Right renal pelvis (tissue), 4 donors: ENCODE data around the gene OR5B12. TPM values are rescaled to one million over a fixed set of nuclear protein-coding genes. Genes with fewer than 3 reads are reported as not detected.
"Not testable (repeated sequence)": the region's sequence is repeated elsewhere in the genome, so short reads cannot be mapped to it uniquely, and the experiment has no call there.

Source experiments
- DNase-seq, 4 donors: peaks; one replicate each; pipeline ENCODE4 v3.0.0-alpha.2; 2013; ENCODE audit warnings: low read depth in 4 of 4, low spot score in 3 of 4, missing footprints in 1 of 4
- polyA plus RNA-seq, 4 donors: library from polyadenylated mRNA; unstranded; fragments of 120-200 nt; gene quantifications; one replicate each; pipeline ENCODE4 v1.2.1, GENCODE V29; 2013; ENCODE audit not compliant: insufficient read length in 4 of 4

Gene OR5B12
- polyA plus RNA-seq, result not detected

DNA sequence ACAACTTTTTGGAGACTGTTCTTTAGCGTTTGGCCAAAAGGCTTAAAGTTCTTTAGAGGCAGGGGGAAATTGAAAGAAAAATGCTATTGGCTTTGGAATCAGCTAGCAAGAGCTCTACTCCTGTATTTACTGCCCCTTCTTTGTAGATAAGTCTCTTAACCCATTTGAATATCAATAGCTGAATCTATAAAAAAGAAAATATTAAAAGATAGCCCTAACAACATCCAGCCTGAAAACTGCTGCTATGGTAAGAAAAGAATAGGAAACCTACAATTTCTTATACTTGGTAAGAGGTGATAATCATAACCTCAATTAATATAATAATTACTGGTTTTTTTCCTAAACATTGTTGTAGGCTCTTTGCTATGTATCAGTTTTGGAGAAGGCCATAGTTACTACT is at the start of gene OR5B12:
TSS of gene OR5B12 (minus strand) at position 101 of the 400 bp plus-strand sequence. CDS start 2,085 bp downstream, outside the sequence.
- no peak for DNase-seq

DNA sequence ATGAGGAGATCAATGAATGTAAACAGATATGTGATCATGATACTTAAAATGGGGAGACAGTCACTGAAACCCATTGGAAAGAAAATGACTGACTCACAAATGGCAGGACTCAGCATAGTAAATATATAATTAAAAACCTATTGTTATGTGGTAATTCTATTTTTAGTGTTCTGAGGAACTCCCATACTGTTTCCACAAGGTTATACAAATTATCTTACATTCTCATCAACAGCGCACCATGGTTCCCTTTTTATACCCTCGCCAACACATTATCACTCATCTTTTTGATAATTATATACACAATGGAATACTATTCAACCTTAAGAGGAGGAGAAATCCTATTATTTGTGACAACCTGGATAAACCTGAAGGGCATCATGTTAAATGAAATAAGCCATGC is 48.8 kb upstream of the OR5B12 start:
- DNase-seq, result no peak

GRCh38 chr11:58487170-58487569 is 45.1 kb upstream of the OR5B12 start:
- DNase-seq, result no peak

DNA sequence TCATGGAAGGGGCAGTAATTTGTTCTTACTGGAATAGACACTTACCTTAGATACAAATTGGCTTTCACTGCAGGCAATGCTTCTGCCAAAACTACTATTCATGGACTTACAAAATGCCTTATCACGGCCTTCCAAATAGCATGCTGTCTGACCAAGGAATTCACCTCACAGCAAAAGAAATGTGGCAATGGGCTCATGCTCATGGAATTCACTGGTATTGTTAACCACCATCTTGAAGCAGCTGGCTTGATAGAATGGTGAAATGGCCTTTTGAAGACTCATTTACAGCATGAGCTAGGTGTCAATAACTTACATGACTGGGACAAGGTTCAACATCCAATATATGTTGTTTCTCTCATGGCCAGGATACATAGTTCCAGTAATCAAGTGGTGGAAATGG is 43.9 kb upstream of the OR5B12 start:
- no peak for DNase-seq

DNA sequence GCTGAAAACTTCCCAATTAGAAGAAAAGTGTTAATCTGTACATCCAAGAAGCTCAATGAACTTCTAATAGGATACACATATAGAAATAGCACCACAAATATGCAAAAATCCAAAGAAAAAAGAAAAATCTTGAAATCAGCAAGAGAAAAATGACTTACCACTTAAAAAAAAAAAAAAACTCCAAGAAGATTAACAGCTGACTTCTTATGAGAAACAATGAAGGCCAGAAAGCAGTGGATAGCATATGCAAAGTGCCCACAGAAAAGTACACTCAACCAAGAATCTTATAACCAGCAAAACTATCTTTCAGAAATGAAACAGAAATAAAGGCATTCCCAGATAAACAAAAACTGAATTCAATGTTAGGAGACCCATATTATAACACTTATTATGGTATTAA is 29.9 kb upstream of the OR5B12 start:
- DNase-seq, result no peak

DNA sequence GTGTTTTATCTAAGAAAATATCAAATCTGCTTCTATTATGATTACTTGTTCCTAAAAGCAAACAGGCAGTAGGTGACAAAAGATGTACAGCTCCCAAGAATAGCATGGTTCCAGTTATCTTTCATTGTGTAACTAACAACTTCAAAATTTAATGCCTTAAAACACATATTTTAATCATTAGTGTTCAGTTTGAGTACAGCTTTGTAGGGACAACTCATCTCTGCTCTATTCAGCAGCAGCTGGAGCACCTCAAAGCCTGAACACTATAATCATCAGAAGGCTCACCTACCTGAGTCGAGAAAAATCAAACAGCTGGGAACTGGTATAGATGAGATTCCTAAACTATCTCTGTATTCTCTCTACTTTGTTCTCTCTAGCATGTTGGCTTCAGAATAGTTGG is 24.3 kb upstream of the OR5B12 start:
- DNase-seq, result no peak

- DNase-seq, result no peak
Observed at GRCh38 chr11:58465690-58466089, 23.7 kb upstream of the OR5B12 start.

GRCh38 chr11:58451585-58451984 is 9.5 kb upstream of the OR5B12 start:
- no peak for DNase-seq

GRCh38 chr11:58446294-58446693 is 4.3 kb upstream of the OR5B12 start:
- DNase-seq, result no peak

DNA sequence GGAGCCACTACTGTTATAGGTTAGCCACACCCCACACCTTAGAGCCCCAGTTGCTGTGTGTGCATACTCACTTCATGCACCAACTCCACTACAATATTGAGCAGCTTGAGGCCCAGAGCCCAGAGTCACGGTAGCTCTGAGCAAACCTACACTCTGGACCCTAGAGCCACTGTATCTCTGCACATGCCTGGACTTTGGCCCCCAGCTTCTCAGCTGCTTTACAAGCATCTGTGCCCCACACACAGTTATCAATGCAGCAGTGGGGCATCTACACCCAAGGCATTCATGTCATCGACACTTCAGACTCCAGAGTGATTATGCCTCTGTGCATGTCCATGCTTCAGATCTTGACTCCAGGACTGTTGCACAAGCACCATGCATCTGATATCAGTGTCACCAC is 2.3 kb upstream of the OR5B12 start:
- DNase-seq, result no peak

DNA sequence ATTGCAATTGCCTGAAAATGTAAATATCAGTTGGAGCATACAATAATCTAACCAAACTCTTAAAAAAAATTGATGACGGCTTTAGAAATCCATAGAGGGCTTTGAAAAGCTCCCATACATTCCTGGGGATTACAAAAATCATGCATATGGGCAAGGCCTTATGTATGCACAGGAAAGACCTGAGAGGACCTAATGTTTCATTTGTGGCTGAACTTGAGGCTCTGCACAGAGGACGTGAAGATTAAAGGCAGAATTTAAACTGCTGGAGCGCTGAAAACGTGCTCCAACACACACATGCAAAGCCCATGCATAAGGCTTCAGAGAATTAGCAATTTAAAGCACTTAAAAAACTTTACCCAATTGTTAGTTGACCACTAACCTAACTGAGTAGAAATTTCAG is 3.5 kb downstream of the OR5B12 start:
- DNase-seq, result no peak

DNA sequence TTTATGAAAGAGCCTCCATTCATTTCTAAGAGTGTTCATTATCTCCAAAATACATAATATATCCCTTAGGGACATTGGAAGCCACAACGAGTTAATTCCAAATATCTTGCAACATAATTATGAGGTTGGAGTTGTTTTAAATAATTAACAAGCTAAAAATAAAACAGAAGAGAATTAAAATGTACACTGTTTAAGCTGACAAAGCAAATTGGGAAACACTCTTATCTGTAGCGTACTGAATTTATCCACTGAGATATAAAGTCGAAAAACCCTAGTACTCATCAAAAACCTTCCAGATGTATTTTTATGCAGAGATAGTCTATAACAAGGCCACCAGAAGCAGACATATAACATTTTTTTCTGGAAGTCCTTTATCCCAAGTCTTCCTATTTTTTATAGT is 7.8 kb downstream of the OR5B12 start:
- DNase-seq, result no peak

GRCh38 chr11:58433638-58434203 is 8.3 kb downstream of the OR5B12 start:
- no peak for DNase-seq

GRCh38 chr11:58429273-58429672 is 12.8 kb downstream of the OR5B12 start:
- no peak for DNase-seq

GRCh38 chr11:58428021-58428420 is 14.0 kb downstream of the OR5B12 start, which contains the start of gene OR5B2:
Gene OR5B2 (minus strand): TSS chr11:58428121. CDS start chr11:58423261, 4,860 bp downstream.
- no peak for DNase-seq

GRCh38 chr11:58406774-58407173 is 35.3 kb downstream of the OR5B12 start, which contains the start of gene OR5B3:
Gene OR5B3 (minus strand): TSS chr11:58406874. CDS start chr11:58403409, 3,465 bp downstream.
- no peak for DNase-seq

DNA sequence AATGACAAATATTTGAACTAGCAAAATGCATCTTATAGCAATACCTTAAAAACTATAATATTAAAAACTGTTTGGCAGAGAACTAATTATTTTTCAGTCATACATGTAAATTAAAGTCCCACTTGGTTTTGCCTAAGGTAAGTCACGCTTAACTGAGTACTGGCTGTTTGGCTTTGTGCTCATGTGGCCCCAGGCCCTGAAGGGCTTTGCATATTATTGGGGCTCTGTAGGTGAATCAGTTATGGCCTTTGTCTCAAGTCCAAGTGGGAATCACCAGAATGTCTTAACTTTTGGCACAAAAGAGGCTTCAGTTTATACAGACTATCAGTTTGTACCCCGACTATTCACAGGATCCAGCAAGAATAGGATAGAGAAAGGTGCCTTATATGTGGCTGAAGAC is 42.4 kb downstream of the OR5B12 start:
- not testable (repeated sequence) for DNase-seq

DNA sequence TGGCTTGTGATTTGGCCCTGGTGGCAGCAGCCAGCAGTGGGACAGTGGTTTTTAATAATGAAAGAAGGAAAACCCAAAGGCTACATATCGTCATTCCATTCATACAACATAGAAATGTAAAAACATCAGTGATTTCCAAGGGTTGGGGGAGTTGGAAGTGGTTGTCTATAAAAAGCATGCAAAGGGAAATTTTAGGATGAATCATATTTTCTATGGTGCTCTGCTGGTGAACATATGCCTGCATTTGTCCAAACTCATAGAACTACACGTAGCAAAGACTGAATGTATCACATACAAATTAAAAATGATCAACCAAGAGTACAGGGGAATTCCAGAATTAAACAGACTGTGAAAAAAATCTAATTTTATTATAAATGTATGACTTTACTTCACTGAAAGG is 46.5 kb downstream of the OR5B12 start:
- no peak for DNase-seq

DNA sequence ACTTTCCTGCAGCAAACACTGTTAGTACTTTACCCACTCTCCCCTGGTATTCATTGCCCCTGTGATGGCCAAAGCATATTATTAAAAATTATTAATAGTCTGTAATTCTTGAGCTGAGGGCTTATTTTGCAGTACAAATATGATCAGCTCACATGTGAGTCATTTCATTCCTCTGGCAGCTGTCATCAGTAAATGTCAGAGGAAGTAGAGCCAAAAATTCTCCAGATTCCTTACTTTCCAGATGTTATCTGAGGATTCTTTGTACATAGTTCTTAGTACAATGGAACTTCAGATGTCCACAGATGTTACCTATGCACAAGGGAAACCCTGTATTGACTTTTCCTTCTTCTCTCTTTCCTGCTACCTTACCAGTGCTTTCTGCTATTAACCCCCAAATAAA is 47.8 kb downstream of the OR5B12 start:
- no peak for DNase-seq

DNA sequence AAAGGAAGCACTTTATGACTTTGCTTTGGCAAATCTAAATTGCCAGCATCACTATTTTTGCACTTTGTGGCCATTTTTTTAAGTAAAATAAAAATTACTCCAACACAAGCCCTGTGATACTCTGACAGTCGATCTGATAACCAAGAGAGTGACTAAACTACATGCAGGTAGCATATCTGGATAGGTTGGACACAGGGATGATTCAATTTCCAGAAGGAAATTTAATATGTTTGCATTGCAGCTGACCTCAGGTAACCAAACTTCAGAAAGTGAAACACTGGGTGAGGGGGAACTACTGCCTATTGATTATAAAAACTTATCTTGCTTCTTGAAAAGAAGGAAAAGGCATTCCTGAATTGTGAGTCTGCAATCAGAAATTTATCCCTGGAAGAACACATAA is 49.3 kb downstream of the OR5B12 start:
- DNase-seq, result no peak

DNA sequence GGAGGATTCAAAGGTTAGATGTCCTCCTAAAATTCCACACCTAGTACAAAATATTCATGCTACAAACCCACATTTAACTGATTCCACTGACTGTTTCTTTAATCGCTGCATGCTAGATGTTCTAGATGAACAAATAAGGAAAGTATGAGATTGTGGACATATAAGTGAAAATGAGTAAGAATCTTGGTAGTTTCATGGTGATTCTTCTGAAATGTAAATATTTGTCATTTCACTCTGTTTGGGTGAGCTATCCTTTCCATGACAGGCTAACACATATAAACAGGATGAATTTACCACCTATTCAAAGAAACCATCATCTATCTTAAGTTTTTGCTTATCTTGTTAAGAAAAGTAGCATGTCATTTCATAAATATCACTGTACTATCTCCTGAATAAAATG is 50.2 kb downstream of the OR5B12 start:
- no peak for DNase-seq

DNA sequence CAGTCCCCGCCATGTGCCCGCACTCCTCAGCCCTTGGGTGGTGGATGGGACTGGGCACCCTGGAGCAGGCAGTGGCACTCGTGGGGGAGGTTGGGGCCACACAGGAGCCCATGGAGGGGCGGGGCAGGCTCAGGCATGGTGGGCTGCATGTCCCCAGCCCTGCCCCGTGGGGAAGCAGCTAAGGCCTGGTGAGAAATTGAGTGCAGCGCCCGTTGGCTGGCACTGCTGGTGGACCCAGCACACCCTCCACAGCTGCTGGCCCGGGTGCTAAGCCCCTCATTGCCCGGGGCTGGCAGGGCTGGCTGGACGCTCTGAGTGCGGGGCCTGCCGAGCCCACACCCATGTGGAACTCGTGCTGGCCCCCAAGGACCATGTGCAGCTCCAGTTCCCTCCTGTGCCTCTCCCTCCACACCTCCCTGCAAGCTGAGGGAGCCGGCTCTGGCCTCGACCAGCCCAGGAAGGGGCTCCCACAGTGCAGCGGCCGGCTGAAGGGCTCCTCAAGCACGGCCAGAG is 51.4 kb downstream of the OR5B12 start:
- no peak for DNase-seq
